ENCODE results near the gene CD47.

DNA sequence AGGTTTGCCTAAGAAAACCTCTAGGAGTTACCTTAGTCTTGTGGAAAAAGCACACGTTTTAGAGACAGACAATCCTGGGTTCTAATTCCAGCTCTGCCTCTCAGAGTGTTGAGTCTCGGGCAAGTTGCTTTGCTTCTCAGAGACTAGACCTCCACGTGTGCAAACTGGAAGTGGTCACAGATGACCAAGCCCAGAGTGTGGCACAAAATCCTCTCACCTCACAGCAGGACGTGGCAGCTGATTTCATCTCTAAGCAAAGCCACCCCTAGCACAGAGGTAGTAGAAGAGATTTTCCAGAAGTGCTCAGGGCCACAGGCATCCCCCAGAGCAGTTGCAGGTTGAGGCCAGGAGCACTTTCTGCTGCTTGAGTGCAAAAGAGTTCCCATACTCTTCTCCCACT is 79.2 kb downstream of the CD47 start:
- TF ChIP-seq U2AF2 (IDR thresholded peaks at IDR 0.05; ENCODE audit: low read depth, low read length) (no peak), ZNF232 (CRISPR knock-in tag; IDR thresholded peaks at IDR 0.05; ENCODE audit: borderline replicate concordance) (no peak)
